Ectodermal cell (in vitro differentiated cells): ENCODE data around the gene TMEM266.

Source experiments
- H3K27ac ChIP-seq: 2 replicates; pipeline ENCODE4 v1.7.0; 2013; ENCODE audit warnings: mild to moderate bottlenecking, low read depth, low read length; ENCODE audit not compliant: insufficient read depth, poor library complexity, severe bottlenecking
- H3K27me3 ChIP-seq: 2 replicates; pipeline ENCODE4 v1.7.0; 2013; ENCODE audit warnings: mild to moderate bottlenecking, low read length; ENCODE audit not compliant: insufficient read depth, control insufficient read depth, poor library complexity, severe bottlenecking
- H3K36me3 ChIP-seq: one replicate; pipeline ENCODE4 v1.7.0; 2013; ENCODE audit warnings: low read length; ENCODE audit not compliant: control insufficient read depth, insufficient read depth
- H3K4me1 ChIP-seq: one replicate; pipeline ENCODE4 v1.7.0; 2013; ENCODE audit warnings: low read length; ENCODE audit not compliant: control insufficient read depth, insufficient read depth
- H3K4me3 ChIP-seq: 2 replicates; pipeline ENCODE4 v1.7.0; 2013; ENCODE audit warnings: low read depth, low read length, control low read depth; ENCODE audit not compliant: insufficient read depth
- H3K9me3 ChIP-seq: 2 replicates; pipeline ENCODE4 v1.7.0; 2013; ENCODE audit warnings: mild to moderate bottlenecking, low read length, moderate library complexity; ENCODE audit not compliant: control insufficient read depth
- WGBS, 2 experiments: methylation state at CpG; one replicate each; pipeline ENCODE4 v1.1.7; 2013; ENCODE audit warnings: missing lambda C conversion rate in 2 of 2; 5-methylcytosine and 5-hydroxymethylcytosine counted together

The TMEM266 gene

GRCh38 chr15:76223521-76223920, 163.7 kb downstream of the TMEM266 start:
- Histone ChIP-seq H3K27me3 (no peaks in the 10 kb centered on the region), H3K36me3 (no peaks in the 10 kb centered on the region), H3K4me3 (no peak overlapping the region), H3K4me1 (no peaks in the 10 kb centered on the region), H3K9me3 (no peaks in the 10 kb centered on the region), H3K27ac (no peak overlapping the region)
- 94 to 95% methylated on average over 2 of the region's 2 CpGs for WGBS, 2 experiments

- H3K4me3 ChIP-seq: no peak overlapping the region
- H3K4me1 ChIP-seq: no peaks in the 10 kb centered on the region
- H3K27me3 ChIP-seq: no peaks in the 10 kb centered on the region
- no peaks in the 10 kb centered on the region for H3K9me3 ChIP-seq
- no peak overlapping the region for H3K27ac ChIP-seq
- 58% methylated on average over 1 of the region's 1 CpG; no CpG with 5 or more reads in 1 of the 2 experiments for WGBS, 2 experiments
- H3K36me3 ChIP-seq: no peaks in the 10 kb centered on the region
Observed at GRCh38 chr15:76229266-76229665, 169.5 kb downstream of the TMEM266 start.

DNA sequence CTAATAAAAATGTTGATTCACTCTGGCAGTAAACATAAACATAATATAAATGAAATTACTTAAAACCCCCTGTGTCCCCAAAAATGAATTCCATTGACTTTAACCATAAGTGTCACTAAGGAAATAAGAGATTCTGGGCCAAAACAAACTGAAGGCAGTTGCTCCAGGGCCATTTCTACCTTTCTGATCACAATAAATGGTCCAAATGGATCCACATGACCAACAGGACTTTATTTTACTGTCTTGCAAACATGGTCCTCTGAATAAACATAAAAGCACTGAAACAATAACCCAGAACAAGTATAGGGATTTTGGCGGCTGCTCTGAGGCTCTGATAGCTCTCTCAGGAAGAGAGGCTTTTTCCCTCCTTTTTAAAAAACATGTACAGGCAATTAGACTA, 174.1 kb downstream of the TMEM266 start:
- no peak overlapping the region for H3K27ac ChIP-seq
- WGBS, 2 experiments: 89 to 94% methylated on average over 1 of the region's 1 CpG

GRCh38 chr15:76234337-76234889, 174.6 kb downstream of the TMEM266 start:
- no peaks in the 10 kb centered on the region for H3K9me3 ChIP-seq
- H3K27ac ChIP-seq: no peak overlapping the region
- WGBS, 2 experiments: 40 to 48% methylated on average over 4 of the region's 4 CpGs

More for the DNA sequence above, 174.1 kb downstream of the TMEM266 start:
- H3K4me1 ChIP-seq: no peaks in the 10 kb centered on the region
- H3K27me3 ChIP-seq: no peaks in the 10 kb centered on the region
- H3K36me3 ChIP-seq: no peaks in the 10 kb centered on the region
- H3K4me3 ChIP-seq: no peak overlapping the region
- no peaks in the 10 kb centered on the region for H3K9me3 ChIP-seq

DNA sequence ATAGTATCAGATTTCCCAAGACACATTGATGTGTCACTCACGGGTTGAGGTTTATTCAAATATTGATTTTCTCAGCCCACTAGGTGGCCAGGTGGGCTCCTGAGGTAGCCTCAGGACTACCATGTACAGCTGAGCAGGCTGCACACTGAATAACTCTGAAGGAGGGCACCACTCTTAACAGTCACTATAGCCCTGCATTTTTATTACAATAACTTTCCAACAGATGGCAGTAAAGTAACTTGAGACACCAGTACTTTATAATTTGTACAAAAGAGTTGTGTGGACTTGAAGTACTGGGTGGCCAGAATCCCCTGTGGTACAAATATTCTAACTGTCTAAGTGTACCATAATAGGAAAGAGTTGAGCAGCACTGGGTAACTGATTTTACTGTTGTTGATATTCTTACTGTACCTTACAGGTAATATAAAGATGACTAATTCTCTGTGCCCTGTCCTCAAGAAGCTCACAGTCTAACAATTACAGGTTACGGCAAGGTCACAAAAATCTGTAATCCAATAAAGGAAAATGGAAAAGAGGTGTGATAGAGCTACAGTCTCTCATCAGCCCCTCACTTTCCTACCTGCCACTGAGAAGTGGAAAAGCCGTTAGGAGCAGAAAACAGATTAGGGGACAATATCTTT, 175.5 kb downstream of the TMEM266 start:
- Histone ChIP-seq H3K27ac (no peak overlapping the region), H3K27me3 (no peaks in the 10 kb centered on the region), H3K4me3 (no peak overlapping the region), H3K36me3 (no peaks in the 10 kb centered on the region), H3K4me1 (no peaks in the 10 kb centered on the region), H3K9me3 (no peaks in the 10 kb centered on the region)
- 73 to 78% methylated on average over 3 of the region's 3 CpGs for whole genome bisulfite sequencing, 2 experiments

More at GRCh38 chr15:76234337-76234889, 174.6 kb downstream of the TMEM266 start:
- Histone ChIP-seq H3K27me3 (no peaks in the 10 kb centered on the region), H3K4me3 (no peak overlapping the region), H3K4me1 (no peaks in the 10 kb centered on the region), H3K36me3 (no peaks in the 10 kb centered on the region)

- Histone ChIP-seq H3K27me3 (no peaks in the 10 kb centered on the region), H3K27ac (no peak overlapping the region), H3K4me3 (no peak overlapping the region), H3K36me3 (no peaks in the 10 kb centered on the region), H3K4me1 (no peaks in the 10 kb centered on the region), H3K9me3 (no peaks in the 10 kb centered on the region)
- 77 to 81% methylated on average over 2 of the region's 2 CpGs for WGBS, 2 experiments
Observed at GRCh38 chr15:76236350-76236749, 176.6 kb downstream of the TMEM266 start.

- no peaks in the 10 kb centered on the region for H3K9me3 ChIP-seq
- WGBS, 2 experiments: no CpG with 5 or more reads among the region's 1 CpG
- H3K4me1 ChIP-seq: no peaks in the 10 kb centered on the region
- no peak overlapping the region for H3K27ac ChIP-seq
- no peak overlapping the region for H3K4me3 ChIP-seq
- no peaks in the 10 kb centered on the region for H3K36me3 ChIP-seq
- no peaks in the 10 kb centered on the region for H3K27me3 ChIP-seq
Observed at GRCh38 chr15:76239786-76240185, 180.0 kb downstream of the TMEM266 start.

GRCh38 chr15:76245072-76245610, 185.4 kb downstream of the TMEM266 start:
- H3K27ac ChIP-seq: no peak overlapping the region
- WGBS, 2 experiments: 60 to 91% methylated on average over 1 of the region's 1 CpG

GRCh38 chr15:76251717-76252116, 191.9 kb downstream of the TMEM266 start:
- Histone ChIP-seq H3K27me3 (no peaks in the 10 kb centered on the region), H3K9me3 (no peaks in the 10 kb centered on the region), H3K36me3 (no peaks in the 10 kb centered on the region), H3K4me3 (no peak overlapping the region), H3K4me1 (no peaks in the 10 kb centered on the region), H3K27ac (no peak overlapping the region)
- 92 to 93% methylated on average over 3 to 4 of the region's 4 CpGs for WGBS, 2 experiments

More at GRCh38 chr15:76245072-76245610, 185.4 kb downstream of the TMEM266 start:
- Histone ChIP-seq H3K4me1 (no peaks in the 10 kb centered on the region), H3K4me3 (no peak overlapping the region), H3K9me3 (no peaks in the 10 kb centered on the region), H3K27me3 (no peaks in the 10 kb centered on the region), H3K36me3 (no peaks in the 10 kb centered on the region)

- H3K27me3 ChIP-seq: no peaks in the 10 kb centered on the region
- H3K4me3 ChIP-seq: no peak overlapping the region
- no peaks in the 10 kb centered on the region for H3K4me1 ChIP-seq
- WGBS, 2 experiments: 89 to 96% methylated on average over 2 of the region's 2 CpGs
- no peaks in the 10 kb centered on the region for H3K9me3 ChIP-seq
- H3K36me3 ChIP-seq: no peaks in the 10 kb centered on the region
- no peak overlapping the region for H3K27ac ChIP-seq
Observed at GRCh38 chr15:76252249-76252648, 192.5 kb downstream of the TMEM266 start.
